ENCODE data around the gene BCAT1. TPM values are rescaled to one million over a fixed set of nuclear protein-coding genes. Genes with fewer than 3 reads are reported as not detected.
A peak's percentile ranks its signal among the peaks of the same experiment; 100 is the strongest.
"Not testable (repeated sequence)": the region's sequence is repeated elsewhere in the genome, so short reads cannot be mapped to it uniquely, and the experiment has no call there.

Gene BCAT1
- total RNA-seq, 3 donors from 2014 or later, result 19.2 to 39.0 (median 25.6) TPM

- Mint-ChIP-seq H3K4me1 (ENCODE audit: low read depth) (no peaks in the 10 kb centered on the region), H3K27me3 (ENCODE audit: low read depth) (peaks cover 9% of the 10 kb centered on the region), H3K36me3 (ENCODE audit: insufficient read depth) (no peaks in the 10 kb centered on the region), H3K9me3 (no peaks in the 10 kb centered on the region), H3K4me3 (no peak overlapping the region)
- DNase-seq (no peak), ATAC-seq (no peak)
Measured at GRCh38 chr12:24975425-24975824, 26.5 kb upstream of the BCAT1 start.

GRCh38 chr12:24974216-24974615 lies 25.3 kb upstream of the BCAT1 start:
- Mint-ChIP-seq H3K4me3 (no peak overlapping the region), H3K4me1 (ENCODE audit: low read depth) (no peaks in the 10 kb centered on the region), H3K36me3 (ENCODE audit: insufficient read depth) (no peaks in the 10 kb centered on the region), H3K9me3 (no peaks in the 10 kb centered on the region), H3K27me3 (ENCODE audit: low read depth) (peaks cover 9% of the 10 kb centered on the region)
- DNase-seq (no peak), ATAC-seq (no peak)

- H3K4me1 Mint-ChIP-seq (ENCODE audit: low read depth), result no peaks in the 10 kb centered on the region
- no peaks in the 10 kb centered on the region for H3K36me3 Mint-ChIP-seq (ENCODE audit: insufficient read depth)
- peaks cover 6% of the 10 kb centered on the region for H3K27me3 Mint-ChIP-seq (ENCODE audit: low read depth)
- no peaks in the 10 kb centered on the region for H3K9me3 Mint-ChIP-seq
- no peak overlapping the region for H3K4me3 Mint-ChIP-seq
- DNase-seq (no peak), ATAC-seq (no peak)
Measured at GRCh38 chr12:24972078-24972477, 23.2 kb upstream of the BCAT1 start.

- ATAC-seq (no peak), DNase-seq (no peak)
- Mint-ChIP-seq H3K9me3 (no peaks in the 10 kb centered on the region), H3K4me3 (no peak overlapping the region), H3K36me3 (ENCODE audit: insufficient read depth) (no peaks in the 10 kb centered on the region), H3K4me1 (ENCODE audit: low read depth) (no peaks in the 10 kb centered on the region), H3K27me3 (ENCODE audit: low read depth) (no peaks in the 10 kb centered on the region)
Measured at GRCh38 chr12:24970177-24970576, 21.3 kb upstream of the BCAT1 start.

- ATAC-seq (no peak), DNase-seq (no peak)
- Mint-ChIP-seq H3K4me3 (no peak overlapping the region), H3K27me3 (ENCODE audit: low read depth) (no peaks in the 10 kb centered on the region), H3K9me3 (peaks cover 10% of the 10 kb centered on the region), H3K4me1 (ENCODE audit: low read depth) (no peaks in the 10 kb centered on the region), H3K36me3 (ENCODE audit: insufficient read depth) (no peaks in the 10 kb centered on the region)
Measured at GRCh38 chr12:24966951-24967564, 18.2 kb upstream of the BCAT1 start.

GRCh38 chr12:24964342-24964741 lies 15.4 kb upstream of the BCAT1 start:
- Mint-ChIP-seq H3K36me3 (ENCODE audit: insufficient read depth) (no peaks in the 10 kb centered on the region), H3K27me3 (ENCODE audit: low read depth) (no peaks in the 10 kb centered on the region), H3K4me1 (ENCODE audit: low read depth) (peaks cover 9% of the 10 kb centered on the region), H3K4me3 (no peak overlapping the region), H3K9me3 (peaks cover 10% of the 10 kb centered on the region)
- DNase-seq (no peak), ATAC-seq (no peak)

- ATAC-seq, result peak; percentile 70 to 83
- H3K4me1 Mint-ChIP-seq (ENCODE audit: low read depth), result peaks cover 13% of the 10 kb centered on the region
- DNase-seq, result no peak
- H3K4me3 Mint-ChIP-seq, result no peak overlapping the region
- H3K36me3 Mint-ChIP-seq (ENCODE audit: insufficient read depth), result no peaks in the 10 kb centered on the region
- H3K27me3 Mint-ChIP-seq (ENCODE audit: low read depth), result peaks cover 4% of the 10 kb centered on the region
- peaks cover 10% of the 10 kb centered on the region for H3K9me3 Mint-ChIP-seq
Measured at GRCh38 chr12:24960222-24960855, 11.4 kb upstream of the BCAT1 start.

GRCh38 chr12:24956351-24956750 lies 7.5 kb upstream of the BCAT1 start:
- H3K4me3 Mint-ChIP-seq; DNase-seq; H3K36me3 Mint-ChIP-seq (ENCODE audit: insufficient read depth); ATAC-seq; H3K9me3 Mint-ChIP-seq: not testable (repeated sequence)
- Mint-ChIP-seq H3K4me1 (ENCODE audit: low read depth) (peaks cover 29% of the 10 kb centered on the region), H3K27me3 (ENCODE audit: low read depth) (peaks cover 11% of the 10 kb centered on the region)

GRCh38 chr12:24955853-24956252 lies 7.0 kb upstream of the BCAT1 start:
- ATAC-seq (no peak), DNase-seq (no peak)
- Mint-ChIP-seq H3K27me3 (ENCODE audit: low read depth) (peaks cover 11% of the 10 kb centered on the region), H3K9me3 (no peaks in the 10 kb centered on the region), H3K4me1 (ENCODE audit: low read depth) (peaks cover 30% of the 10 kb centered on the region), H3K4me3 (no peak overlapping the region), H3K36me3 (ENCODE audit: insufficient read depth) (no peaks in the 10 kb centered on the region)

- ATAC-seq (peak; percentile 75 to 82), DNase-seq (no peak)
- H3K36me3 Mint-ChIP-seq (ENCODE audit: insufficient read depth), result no peaks in the 10 kb centered on the region
- H3K4me1 Mint-ChIP-seq (ENCODE audit: low read depth), result peaks cover 32% of the 10 kb centered on the region
- no peaks in the 10 kb centered on the region for H3K9me3 Mint-ChIP-seq
- H3K4me3 Mint-ChIP-seq, result no peak overlapping the region
- H3K27me3 Mint-ChIP-seq (ENCODE audit: low read depth), result peaks cover 15% of the 10 kb centered on the region
Measured at GRCh38 chr12:24955389-24955788, 6.5 kb upstream of the BCAT1 start.

GRCh38 chr12:24954261-24954660 lies 5.4 kb upstream of the BCAT1 start:
- no peak for ATAC-seq
- H3K4me3 Mint-ChIP-seq, result no peak overlapping the region
- H3K27me3 Mint-ChIP-seq (ENCODE audit: low read depth), result peaks cover 24% of the 10 kb centered on the region
- no peak for DNase-seq
- no peaks in the 10 kb centered on the region for H3K36me3 Mint-ChIP-seq (ENCODE audit: insufficient read depth)
- H3K4me1 Mint-ChIP-seq (ENCODE audit: low read depth), result peaks cover 30% of the 10 kb centered on the region
- no peaks in the 10 kb centered on the region for H3K9me3 Mint-ChIP-seq

GRCh38 chr12:24952389-24952788 lies 3.5 kb upstream of the BCAT1 start:
- no peaks in the 10 kb centered on the region for H3K9me3 Mint-ChIP-seq
- no peak overlapping the region for H3K4me3 Mint-ChIP-seq
- peaks cover 48% of the 10 kb centered on the region for H3K4me1 Mint-ChIP-seq (ENCODE audit: low read depth)
- H3K27me3 Mint-ChIP-seq (ENCODE audit: low read depth), result peaks cover 29% of the 10 kb centered on the region
- H3K36me3 Mint-ChIP-seq (ENCODE audit: insufficient read depth), result no peaks in the 10 kb centered on the region
- ATAC-seq, result no peak
- DNase-seq, result no peak

- no peak for ATAC-seq
- no peak for DNase-seq
- Mint-ChIP-seq H3K36me3 (ENCODE audit: insufficient read depth) (no peaks in the 10 kb centered on the region), H3K4me3 (no peak overlapping the region), H3K4me1 (ENCODE audit: low read depth) (peaks cover 54% of the 10 kb centered on the region), H3K9me3 (no peaks in the 10 kb centered on the region), H3K27me3 (ENCODE audit: low read depth) (peaks cover 34% of the 10 kb centered on the region)
Measured at GRCh38 chr12:24950231-24950834, 1.4 kb upstream of the BCAT1 start.

- peak; percentile 69 to 72 for ATAC-seq
- Mint-ChIP-seq H3K36me3 (ENCODE audit: insufficient read depth) (no peaks in the 10 kb centered on the region), H3K4me3 (peak overlapping the region; percentile 85), H3K27me3 (ENCODE audit: low read depth) (peaks cover 35% of the 10 kb centered on the region), H3K4me1 (ENCODE audit: low read depth) (peaks cover 48% of the 10 kb centered on the region), H3K9me3 (no peaks in the 10 kb centered on the region)
- no peak for DNase-seq
Measured at GRCh38 chr12:24948420-24948756, 513 bp downstream of the BCAT1 start.

Data from activated T-cell treated with anti-CD3 and anti-CD28 coated beads, Interleukin-2, amount 50 U/mL, for 4 hours (primary cell).